Gastrocnemius medialis (tissue), 4 donors: Measurements from ENCODE around the gene RASSF6. TPM values are rescaled to one million over a fixed set of nuclear protein-coding genes. Genes with fewer than 3 reads are reported as not detected.

ENCODE experiments used
- ATAC-seq, 2 donors: fragments of 150-250 bp; one replicate each; pipeline ENCODE4 v1.9.1; 2016
- DNase-seq, 2 donors: peaks; one replicate each; pipeline ENCODE4 v3.0.0-alpha.2; 2019
- H3K27ac ChIP-seq, 4 donors: fragments of 200-600 bp; sonication (generic); 1 replicate in 1 of 4; 2 replicates in 3 of 4; pipeline ENCODE4 v1.5.1; 2016 to 2018; ENCODE audit warnings: mild to moderate bottlenecking in 2 of 4, moderate library complexity in 1 of 4
- H3K27me3 ChIP-seq, 3 donors: fragments of 200-600 bp; sonication (generic) in 2 of 3; 1 replicate in 1 of 3; 2 replicates in 2 of 3; pipeline versions ENCODE4 v1.5.1 to v1.6.0; 2016 to 2019; ENCODE audit warnings: mild to moderate bottlenecking in 1 of 3, moderate library complexity in 1 of 3
- H3K36me3 ChIP-seq, 2 donors: fragments of 200-600 bp; sonication (generic) in 1 of 2; one replicate each; pipeline ENCODE4 v1.5.1; 2017 to 2018
- H3K4me1 ChIP-seq, 2 donors: fragments of 200-600 bp; sonication (generic) in 1 of 2; one replicate each; pipeline ENCODE4 v1.5.1; 2016 to 2017; ENCODE audit warnings: mild to moderate bottlenecking in 2 of 2
- H3K4me3 ChIP-seq, 4 donors: fragments of 200-600 bp; sonication (generic) in 3 of 4; 1 replicate in 1 of 4; 2 replicates in 3 of 4; pipeline ENCODE4 v1.5.1; 2016 to 2019; ENCODE audit warnings: mild to moderate bottlenecking in 2 of 4
- H3K9me3 ChIP-seq, 3 donors: fragments of 200-600 bp; sonication (generic) in 2 of 3; 1 replicate in 1 of 3; 2 replicates in 2 of 3; pipeline ENCODE4 v1.5.1; 2016 to 2019
- POLR2A ChIP-seq, 2 donors: fragments of 450-650 bp; IDR thresholded peaks; one replicate each; pipeline ENCODE4 v1.6.1; 2017; ENCODE audit warnings: antibody characterized with exemption in 2 of 2, mild to moderate bottlenecking in 2 of 2, moderate library complexity in 2 of 2
- in situ Hi-C, 4 donors: fragments of 200-750 bp; cut with MboI; loops; one replicate each; pipeline versions ENCODE4 v1.15.0 to v1.8.0; 2017; ENCODE audit warnings: low sequenced_read_pairs in 4 of 4
- intact Hi-C: fragments of 100-400 bp; cut with DNase I; formaldehyde crosslinking; loops from one replicate; pipeline ENCODE4 v1.15.1; 2023; ENCODE audit warnings: low total_unique reads
- total RNA-seq, 4 donors: library from RNA; depleted of rRNA; stranded (reverse); fragments of >200 nt; gene quantifications; one replicate each; pipeline versions ENCODE4 v1.1.0 to v1.2.3, GENCODE V29; 2016
- TF ChIP-seq, protein P1 (sequence below), 5 experiments: fragments of 450-650 bp in 3 of 5; fragments of 200-600 bp in 2 of 5; sonication (generic) in 2 of 5; IDR thresholded peaks in 4 of 5; conservative IDR thresholded peaks in 1 of 5; 1 replicate in 4 of 5; 2 replicates in 1 of 5; pipeline ENCODE4 v1.5.1; 2016 to 2019; ENCODE audit warnings: antibody characterized with exemption in 5 of 5, mild to moderate bottlenecking in 3 of 5, moderate library complexity in 3 of 5

RASSF6 gene
- total RNA-seq, 4 donors from 2014 or later, result 0.15 to 0.27 TPM; not detected in 2

DNA sequence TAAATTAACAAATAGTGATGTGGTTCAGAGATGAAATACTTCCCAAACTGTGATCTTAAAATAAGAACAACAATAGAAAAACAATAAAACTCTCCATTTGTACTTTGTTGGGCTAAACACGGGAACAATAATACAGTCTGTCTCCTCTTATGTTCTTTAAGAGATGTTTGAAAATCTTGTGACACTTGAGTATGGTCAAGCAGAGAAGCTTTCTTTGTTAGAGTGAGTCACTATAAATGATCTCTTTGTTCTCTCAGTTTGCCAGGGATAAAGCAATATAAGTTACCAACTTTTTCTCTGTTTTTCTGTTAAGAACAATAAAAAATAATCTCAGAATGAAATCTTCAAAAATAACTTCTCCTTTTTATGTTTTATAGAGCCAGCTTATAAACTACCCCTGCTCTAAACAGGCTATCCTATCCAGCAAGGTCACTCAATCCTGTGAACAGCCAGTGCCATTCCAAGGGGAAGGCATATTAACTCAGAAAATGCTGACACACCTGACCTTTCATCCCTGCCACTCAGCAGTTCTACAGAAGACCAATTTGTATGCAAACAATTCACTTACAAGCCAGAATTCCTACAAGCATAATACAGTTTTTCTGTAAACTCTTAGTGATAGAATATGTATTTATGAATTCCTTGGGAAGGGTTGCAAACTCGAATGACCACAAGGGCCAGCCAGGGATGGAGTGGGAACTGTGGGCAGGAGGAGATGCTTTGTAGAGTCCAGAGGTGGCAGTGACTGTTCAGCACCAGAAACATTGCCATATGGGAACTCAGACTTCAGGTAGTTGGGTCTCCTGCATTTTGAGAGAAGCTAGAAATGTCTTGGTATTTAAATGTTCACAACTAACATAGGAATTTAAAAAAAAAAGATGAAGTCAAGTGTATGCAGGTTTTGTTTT, 86.5 kb downstream of the RASSF6 start:
- in situ Hi-C loops (no loop called here), intact Hi-C loops (no loop called here)
- TF ChIP-seq POLR2A (IDR thresholded peaks at IDR 0.05), result no peak
- TF ChIP-seq, protein P1, sequence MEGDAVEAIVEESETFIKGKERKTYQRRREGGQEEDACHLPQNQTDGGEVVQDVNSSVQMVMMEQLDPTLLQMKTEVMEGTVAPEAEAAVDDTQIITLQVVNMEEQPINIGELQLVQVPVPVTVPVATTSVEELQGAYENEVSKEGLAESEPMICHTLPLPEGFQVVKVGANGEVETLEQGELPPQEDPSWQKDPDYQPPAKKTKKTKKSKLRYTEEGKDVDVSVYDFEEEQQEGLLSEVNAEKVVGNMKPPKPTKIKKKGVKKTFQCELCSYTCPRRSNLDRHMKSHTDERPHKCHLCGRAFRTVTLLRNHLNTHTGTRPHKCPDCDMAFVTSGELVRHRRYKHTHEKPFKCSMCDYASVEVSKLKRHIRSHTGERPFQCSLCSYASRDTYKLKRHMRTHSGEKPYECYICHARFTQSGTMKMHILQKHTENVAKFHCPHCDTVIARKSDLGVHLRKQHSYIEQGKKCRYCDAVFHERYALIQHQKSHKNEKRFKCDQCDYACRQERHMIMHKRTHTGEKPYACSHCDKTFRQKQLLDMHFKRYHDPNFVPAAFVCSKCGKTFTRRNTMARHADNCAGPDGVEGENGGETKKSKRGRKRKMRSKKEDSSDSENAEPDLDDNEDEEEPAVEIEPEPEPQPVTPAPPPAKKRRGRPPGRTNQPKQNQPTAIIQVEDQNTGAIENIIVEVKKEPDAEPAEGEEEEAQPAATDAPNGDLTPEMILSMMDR (IDR thresholded peaks at IDR 0.05 in 4 of 5, conservative IDR thresholded peaks at IDR 0.05 in 1 of 5), result no peak
- DNase-seq (no peak), ATAC-seq (no peak)
- H3K4me1 ChIP-seq, result no peaks in the 10 kb centered on the region
- no peaks in the 10 kb centered on the region for H3K36me3 ChIP-seq
- H3K9me3 ChIP-seq, result no peaks in the 10 kb centered on the region
- no peaks in the 10 kb centered on the region for H3K27me3 ChIP-seq
- no peak overlapping the region for H3K27ac ChIP-seq
- no peak overlapping the region for H3K4me3 ChIP-seq

DNA sequence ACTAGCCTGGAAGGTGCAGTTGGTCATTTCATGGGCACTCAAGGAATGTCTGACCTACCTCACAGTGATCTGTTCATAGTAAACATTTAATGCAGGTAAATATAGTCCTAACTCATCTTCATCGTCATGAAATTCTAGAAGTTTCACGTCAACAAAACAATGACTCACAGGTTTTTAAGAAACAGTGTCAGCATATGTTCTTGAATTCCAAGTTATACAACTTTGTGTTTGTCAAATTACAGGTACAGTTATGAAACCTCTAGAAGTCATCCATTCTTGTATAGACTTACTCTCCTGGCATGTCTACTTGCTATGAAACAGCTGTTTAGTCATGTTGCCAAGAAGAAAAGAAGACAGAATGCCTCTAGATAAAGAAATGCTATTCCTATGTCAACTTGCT, 92.1 kb downstream of the RASSF6 start:
- no peak for ATAC-seq
- DNase-seq, result no peak
- Histone ChIP-seq H3K4me1 (no peaks in the 10 kb centered on the region), H3K9me3 (no peaks in the 10 kb centered on the region), H3K36me3 (no peaks in the 10 kb centered on the region), H3K27me3 (no peaks in the 10 kb centered on the region), H3K27ac (no peak overlapping the region), H3K4me3 (no peak overlapping the region)
- intact Hi-C loops, result no loop called here
- in situ Hi-C loops, result no loop called here
- no peak for TF ChIP-seq POLR2A (IDR thresholded peaks at IDR 0.05)
- TF ChIP-seq, protein P1 (IDR thresholded peaks at IDR 0.05 in 4 of 5, conservative IDR thresholded peaks at IDR 0.05 in 1 of 5), result no peak

DNA sequence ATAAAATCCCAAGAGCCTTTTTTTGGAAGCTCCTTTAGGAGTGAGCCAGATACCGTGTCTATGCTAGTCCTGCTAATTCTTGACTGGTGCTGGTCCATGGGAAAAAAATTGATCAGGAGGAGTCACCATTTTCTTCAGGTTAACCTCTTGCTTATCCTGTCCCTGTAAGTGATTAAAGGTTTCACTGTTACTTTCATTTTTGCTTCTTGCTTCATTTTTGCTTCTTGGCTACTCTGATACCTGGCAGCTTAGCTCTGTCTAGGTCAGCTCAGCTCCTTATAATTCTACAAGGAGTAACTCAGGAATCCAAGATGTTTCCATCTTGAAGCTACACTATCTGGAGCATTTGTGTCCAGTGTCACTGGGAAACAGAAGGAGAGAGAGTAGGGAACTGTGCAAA, 93.0 kb downstream of the RASSF6 start:
- no peak for TF ChIP-seq POLR2A (IDR thresholded peaks at IDR 0.05)
- TF ChIP-seq, protein P1 (IDR thresholded peaks at IDR 0.05 in 4 of 5, conservative IDR thresholded peaks at IDR 0.05 in 1 of 5), result no peak
- intact Hi-C loops (no loop called here), in situ Hi-C loops (no loop called here)
- no peak overlapping the region for H3K27ac ChIP-seq
- H3K36me3 ChIP-seq, result no peaks in the 10 kb centered on the region
- H3K27me3 ChIP-seq, result no peaks in the 10 kb centered on the region
- DNase-seq (no peak), ATAC-seq (no peak)
- H3K9me3 ChIP-seq, result no peaks in the 10 kb centered on the region
- H3K4me1 ChIP-seq, result no peaks in the 10 kb centered on the region
- H3K4me3 ChIP-seq, result no peak overlapping the region

DNA sequence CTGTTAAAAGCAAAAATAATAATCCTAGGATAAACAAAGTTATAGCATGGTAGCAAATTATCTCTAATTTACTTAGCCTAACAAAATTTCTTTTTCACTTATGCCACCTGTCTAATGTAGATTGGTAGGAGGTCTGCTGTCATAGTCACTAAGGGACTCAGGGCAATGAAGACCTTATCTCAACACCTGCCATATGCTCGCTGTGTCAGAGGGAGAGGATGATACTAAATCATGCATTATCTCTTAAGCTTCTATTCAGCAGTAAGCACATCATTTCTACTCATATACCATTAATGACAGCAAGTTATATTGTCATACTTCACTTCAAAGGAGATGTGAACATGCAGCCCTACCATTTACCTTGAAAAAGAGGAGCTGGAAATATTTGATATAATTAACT, 94.6 kb downstream of the RASSF6 start:
- intact Hi-C loops (no loop called here), in situ Hi-C loops (no loop called here)
- Histone ChIP-seq H3K27ac (no peak overlapping the region), H3K4me1 (no peaks in the 10 kb centered on the region), H3K36me3 (no peaks in the 10 kb centered on the region), H3K4me3 (no peak overlapping the region), H3K9me3 (no peaks in the 10 kb centered on the region), H3K27me3 (no peaks in the 10 kb centered on the region)
- DNase-seq (no peak), ATAC-seq (no peak)
- TF ChIP-seq, protein P1 (IDR thresholded peaks at IDR 0.05 in 4 of 5, conservative IDR thresholded peaks at IDR 0.05 in 1 of 5), result no peak
- no peak for TF ChIP-seq POLR2A (IDR thresholded peaks at IDR 0.05)
